ENCODE results near the gene PM20D1. TPM values are rescaled to one million over a fixed set of nuclear protein-coding genes. Genes with fewer than 3 reads are reported as not detected.

The PM20D1 gene
- total RNA-seq, 4 donors from 2014 or later, result 0.19 to 0.74 (median 0.50) TPM

- no peak for TF ChIP-seq CTCF (IDR thresholded peaks at IDR 0.05)
- DNase-seq (ENCODE audit: low spot score) (no peak), ATAC-seq (ENCODE audit: low FRiP score) (no peak)
These were observed 38.3 kb downstream of the PM20D1 start for GRCh38 chr1:205811660-205812059.

GRCh38 chr1:205810448-205811157 is 39.3 kb downstream of the PM20D1 start:
- ATAC-seq (ENCODE audit: low FRiP score), result no peak
- DNase-seq (ENCODE audit: low spot score), result no peak
- no peak for TF ChIP-seq CTCF (IDR thresholded peaks at IDR 0.05)

- no peak for TF ChIP-seq CTCF (IDR thresholded peaks at IDR 0.05)
- ATAC-seq (ENCODE audit: low FRiP score) (no peak), DNase-seq (ENCODE audit: low spot score) (no peak)
These were observed 40.0 kb downstream of the PM20D1 start for GRCh38 chr1:205809942-205810345.

GRCh38 chr1:205809469-205809868 is 40.5 kb downstream of the PM20D1 start:
- DNase-seq (ENCODE audit: low spot score) (no peak), ATAC-seq (ENCODE audit: low FRiP score) (no peak)
- TF ChIP-seq CTCF (IDR thresholded peaks at IDR 0.05), result no peak

GRCh38 chr1:205805082-205805711 is 44.7 kb downstream of the PM20D1 start:
- no peak for TF ChIP-seq CTCF (IDR thresholded peaks at IDR 0.05)
- DNase-seq (ENCODE audit: low spot score) (no peak), ATAC-seq (ENCODE audit: low FRiP score) (no peak)

- DNase-seq (ENCODE audit: low spot score) (no peak), ATAC-seq (ENCODE audit: low FRiP score) (no peak)
- TF ChIP-seq CTCF (IDR thresholded peaks at IDR 0.05), result no peak
These were observed 45.3 kb downstream of the PM20D1 start for GRCh38 chr1:205804605-205805004.

GRCh38 chr1:205803986-205804385 is 45.9 kb downstream of the PM20D1 start:
- ATAC-seq (ENCODE audit: low FRiP score) (no peak), DNase-seq (ENCODE audit: low spot score) (no peak)
- TF ChIP-seq CTCF (IDR thresholded peaks at IDR 0.05), result no peak

Data from omental fat pad (tissue), 4 donors.